Activated effector memory CD4-positive, alpha-beta T cell treated with Interleukin-2 at 50 U/mL for 16 hours (primary cell): ENCODE results near the gene KCNJ1.

Experiments used
- DNase-seq: peaks from one replicate; pipeline ENCODE4 v3.0.0-alpha.2; 2020

KCNJ1 gene

GRCh38 chr11:128867277-128867676 is at the start of gene KCNJ1:
Gene KCNJ1, minus strand, starts transcription at chr11:128867296. Its CDS starts 27,053 bp downstream, at chr11:128840243.
- no peak for DNase-seq

DNA sequence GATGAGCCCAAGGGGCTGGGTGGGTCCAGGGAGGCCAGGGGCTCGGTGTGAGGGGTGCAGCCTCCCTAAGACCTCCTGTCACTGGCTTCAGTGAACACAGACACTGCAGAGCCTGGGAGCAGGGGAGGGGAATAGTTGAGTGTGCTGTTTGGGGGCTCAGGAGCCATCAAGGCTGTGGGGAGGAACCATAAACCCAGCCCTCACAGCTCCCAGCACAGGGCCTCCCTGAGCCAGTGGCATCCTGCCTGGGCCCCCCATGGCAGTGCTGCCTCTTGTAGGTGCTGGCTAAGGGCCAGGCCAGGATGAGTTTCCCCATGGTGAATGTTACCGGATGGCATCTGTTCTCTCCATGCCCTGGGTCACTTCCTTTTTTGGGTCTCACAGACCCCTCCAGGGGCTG is 49.6 kb upstream of the KCNJ1 start:
- DNase-seq = no peak

DNA sequence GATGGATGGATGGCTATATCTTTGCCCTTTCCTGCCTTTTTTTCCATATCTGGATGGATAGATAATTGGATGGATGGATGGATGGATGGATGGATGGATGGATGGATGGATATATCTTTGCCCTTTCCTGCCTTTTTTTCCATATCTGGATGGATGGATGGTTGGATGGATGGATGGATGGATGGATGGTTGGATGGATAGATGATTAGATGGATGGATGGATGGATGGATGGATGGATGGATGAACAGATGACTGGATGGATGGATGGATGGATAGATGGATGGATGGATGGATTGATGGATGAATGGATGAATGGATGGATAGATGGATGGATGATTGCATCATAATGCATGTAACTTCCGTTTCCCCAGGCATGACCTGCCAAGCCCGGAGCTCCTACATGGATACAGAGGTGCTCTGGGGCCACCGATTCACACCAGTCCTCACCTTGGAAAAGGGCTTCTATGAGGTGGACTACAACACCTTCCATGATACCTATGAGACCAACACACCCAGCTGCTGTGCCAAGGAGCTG is 49.0 kb upstream of the KCNJ1 start:
- no peak for DNase-seq

- no peak for DNase-seq
These were observed 48.0 kb upstream of the KCNJ1 start for GRCh38 chr11:128915149-128915521.

DNA sequence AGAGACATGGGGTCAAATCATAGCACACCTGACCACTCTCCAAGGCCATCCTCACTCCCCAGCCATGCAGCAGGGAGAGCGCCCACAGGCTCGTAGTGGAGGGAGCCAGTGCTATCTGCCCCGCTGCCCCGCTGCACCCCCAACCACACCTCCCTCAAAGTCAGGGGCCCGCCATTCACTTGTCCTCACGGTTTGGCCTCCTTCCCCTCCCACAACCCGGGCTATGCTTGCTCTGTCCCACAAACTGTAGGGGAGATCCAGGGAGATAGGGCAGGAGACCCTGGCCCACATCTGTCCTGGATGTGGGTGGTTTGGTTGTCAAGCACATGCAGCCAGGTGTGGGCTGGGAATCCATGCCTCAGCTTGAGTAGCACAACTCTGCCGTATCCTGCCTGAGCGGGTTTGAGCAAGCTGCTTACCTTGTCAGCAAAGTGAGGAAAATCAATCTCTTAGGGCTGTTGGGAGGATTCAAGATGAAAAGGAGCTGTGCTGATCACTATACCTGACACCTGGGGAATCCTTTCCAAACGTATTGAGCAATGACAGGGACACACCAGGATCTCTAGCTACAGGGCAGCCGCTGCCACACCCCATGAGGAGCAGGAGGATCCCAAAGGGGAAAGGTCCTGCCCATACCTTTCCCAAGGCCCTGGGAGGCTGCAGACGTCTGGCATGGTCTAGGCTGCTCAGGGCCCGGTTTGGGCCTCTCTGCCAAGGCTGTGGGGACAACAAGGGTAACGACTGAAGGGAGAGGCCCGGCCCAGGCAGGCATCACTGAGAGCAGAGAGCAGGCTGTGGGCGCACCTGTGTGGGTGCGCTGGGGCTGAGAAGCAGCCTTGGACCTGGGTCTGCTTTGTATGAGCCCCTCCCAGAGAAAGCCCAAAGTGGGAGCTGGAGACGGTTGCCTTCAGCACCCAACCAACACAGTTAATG is 47.4 kb upstream of the KCNJ1 start:
- DNase-seq = no peak

DNA sequence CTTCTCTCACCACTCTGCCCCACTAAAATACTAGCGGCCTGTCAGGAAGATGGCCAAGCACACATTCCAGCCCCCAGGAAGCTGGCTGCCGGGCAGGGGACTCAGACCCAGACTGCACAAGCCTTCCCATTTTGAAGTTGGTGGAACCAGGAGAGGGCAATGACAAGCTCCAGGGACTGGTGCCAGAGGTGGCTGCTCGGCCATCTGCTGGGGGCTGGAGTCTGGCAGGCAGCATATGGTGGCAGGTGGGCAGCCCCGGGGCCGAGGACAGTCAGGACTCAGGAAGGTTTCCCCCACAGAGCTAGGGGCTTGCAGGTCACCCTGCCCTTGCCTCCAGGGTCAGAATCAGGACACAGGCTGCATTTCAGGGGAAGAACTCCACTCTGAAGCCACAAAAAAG is 46.7 kb upstream of the KCNJ1 start:
- no peak for DNase-seq

GRCh38 chr11:128911701-128912100 is 44.6 kb upstream of the KCNJ1 start:
- no peak for DNase-seq

DNA sequence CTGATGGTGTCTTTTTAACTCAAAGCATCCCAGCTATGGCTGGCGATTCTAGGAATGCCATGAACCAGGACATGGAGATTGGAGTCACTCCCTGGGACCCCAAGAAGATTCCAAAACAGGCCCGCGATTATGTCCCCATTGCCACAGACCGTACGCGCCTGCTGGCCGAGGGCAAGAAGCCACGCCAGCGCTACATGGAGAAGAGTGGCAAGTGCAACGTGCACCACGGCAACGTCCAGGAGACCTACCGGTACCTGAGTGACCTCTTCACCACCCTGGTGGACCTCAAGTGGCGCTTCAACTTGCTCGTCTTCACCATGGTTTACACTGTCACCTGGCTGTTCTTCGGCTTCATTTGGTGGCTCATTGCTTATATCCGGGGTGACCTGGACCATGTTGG is 44.1 kb upstream of the KCNJ1 start:
- DNase-seq = no peak

DNA sequence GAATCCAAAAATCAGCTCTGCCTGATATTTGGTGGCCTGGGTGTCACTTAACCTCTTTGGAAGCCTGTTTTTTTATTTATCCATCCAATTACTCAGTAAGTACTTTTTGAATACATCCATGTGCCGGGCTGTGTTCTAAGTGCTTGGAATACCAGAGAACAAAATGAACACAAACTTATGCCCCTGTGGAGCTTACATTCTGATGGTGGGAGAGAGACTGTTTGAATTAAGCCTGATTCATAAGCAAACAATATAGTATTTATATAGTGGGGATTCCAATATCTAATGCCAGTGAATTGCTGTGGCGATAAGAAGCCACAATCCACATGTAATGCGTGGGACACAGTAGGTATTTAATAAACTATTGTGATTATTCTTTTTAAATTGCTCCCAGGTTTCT is 43.5 kb upstream of the KCNJ1 start:
- no peak for DNase-seq

DNA sequence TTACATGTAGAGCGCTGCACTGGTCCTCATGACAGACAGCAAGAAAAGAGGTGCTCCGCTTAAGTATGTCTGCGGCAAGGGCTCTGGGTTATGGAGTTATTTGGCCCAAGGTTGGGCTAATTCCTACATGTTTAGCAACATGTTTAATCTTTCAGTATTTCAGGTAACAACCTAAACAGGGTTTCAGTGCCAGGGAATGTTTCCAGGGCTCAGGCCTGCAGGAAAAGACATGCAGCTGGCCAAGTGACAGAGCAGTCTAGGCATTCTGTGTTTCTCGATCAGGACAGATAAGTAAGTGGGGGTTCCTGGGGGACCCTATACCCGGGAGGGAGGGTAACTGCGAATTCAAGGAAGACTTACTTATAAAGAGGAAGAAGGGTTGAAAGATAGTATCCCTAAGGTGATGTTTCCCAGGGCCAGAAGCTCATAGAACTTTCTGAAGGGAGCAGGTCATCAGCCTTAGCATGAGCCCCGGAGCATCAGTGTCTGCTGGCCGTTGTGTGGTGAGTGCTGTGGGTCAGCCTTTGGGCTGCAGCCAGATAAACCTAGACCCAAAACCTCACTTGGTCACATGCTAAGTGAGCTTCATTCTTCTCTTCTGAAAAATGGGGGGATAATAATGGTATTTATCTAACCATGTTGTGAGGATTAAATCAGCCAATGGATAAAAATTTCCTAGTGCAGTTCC is 42.5 kb upstream of the KCNJ1 start:
- DNase-seq = no peak

DNA sequence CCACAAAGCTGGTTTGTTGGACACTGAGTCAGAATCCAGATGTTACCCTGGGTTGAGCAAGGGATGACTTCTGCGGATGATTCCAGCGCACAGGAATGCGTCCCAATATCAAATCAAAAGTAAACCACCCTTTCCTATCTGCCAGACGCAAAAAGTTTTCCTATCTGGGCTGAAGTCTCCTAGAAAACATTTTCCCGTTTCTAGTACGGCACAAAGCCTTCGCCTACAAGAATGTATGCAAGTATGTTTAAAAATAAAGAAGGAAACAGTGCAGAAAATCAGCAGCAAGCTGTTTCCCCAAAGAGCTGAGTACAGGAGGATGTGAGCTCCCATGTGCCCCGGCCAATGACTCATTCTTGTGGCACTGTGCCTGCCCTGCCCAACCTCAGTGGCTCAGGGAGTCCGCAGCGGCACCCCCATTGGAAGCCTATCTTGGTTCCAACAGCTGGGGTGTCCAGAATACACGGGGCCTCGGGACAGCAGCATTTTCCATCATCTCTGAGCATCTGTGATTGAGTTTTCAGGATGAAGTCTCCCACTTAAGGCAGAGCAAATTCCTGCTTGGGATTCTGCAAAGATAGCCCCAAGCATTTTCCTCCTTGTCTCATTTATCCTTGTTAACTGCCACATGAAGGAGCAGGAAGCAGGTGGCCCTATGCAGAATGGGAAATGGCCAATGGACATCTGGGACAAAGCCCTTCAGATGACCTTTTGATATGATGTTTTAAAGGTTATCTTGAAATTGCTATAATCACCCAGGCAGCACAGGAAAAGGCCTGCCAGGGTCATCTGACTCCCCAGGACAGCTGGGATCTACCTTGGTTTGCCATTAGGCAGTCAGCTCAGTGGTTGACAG is 41.5 kb upstream of the KCNJ1 start:
- no peak for DNase-seq

- no peak for DNase-seq
These were observed 40.5 kb upstream of the KCNJ1 start for GRCh38 chr11:128907585-128907984.

- DNase-seq = no peak
These were observed 39.3 kb upstream of the KCNJ1 start for GRCh38 chr11:128906185-128907050.

DNA sequence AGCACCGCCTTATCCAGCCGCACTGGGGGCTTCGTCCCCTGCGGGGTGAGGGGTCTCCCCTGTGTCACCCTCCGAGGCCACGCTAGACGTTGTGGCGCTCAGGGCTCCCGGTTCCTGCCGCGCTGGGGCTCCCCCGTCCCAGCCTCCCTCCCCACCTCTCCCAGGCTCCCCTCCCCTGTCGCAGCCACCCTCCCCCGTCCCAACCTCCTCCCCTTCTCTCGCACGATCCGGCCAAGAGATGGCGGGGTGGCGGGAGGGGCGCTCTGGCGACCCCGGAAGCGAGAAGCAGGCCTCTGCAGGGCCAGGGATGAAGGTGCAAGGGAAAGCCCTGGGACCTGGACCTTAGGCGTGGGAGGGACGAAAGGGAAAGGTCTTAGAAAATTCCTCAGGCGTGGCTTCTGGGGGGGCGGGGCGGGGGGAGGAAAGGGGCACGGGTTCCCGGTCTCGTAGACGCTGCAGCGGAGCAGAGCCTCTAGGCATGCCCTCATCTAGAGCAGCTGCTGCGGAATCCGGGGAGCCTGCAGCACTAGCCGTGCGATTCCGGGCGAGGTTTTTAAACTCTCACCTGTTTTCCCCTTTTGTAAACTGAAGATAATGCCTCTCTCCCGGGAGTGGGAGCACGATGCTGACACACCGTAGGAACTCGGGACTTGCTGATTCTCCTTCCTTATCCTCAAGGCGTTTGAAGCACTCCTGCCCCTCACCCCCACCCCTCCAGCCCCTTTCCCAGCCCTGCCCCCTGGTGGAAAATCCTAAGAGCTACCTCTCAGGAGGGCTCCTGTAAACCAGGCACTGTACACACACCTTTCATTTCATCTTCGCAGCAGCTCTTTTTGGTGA is 38.5 kb upstream of the KCNJ1 start:
- DNase-seq = peak; percentile 24

- DNase-seq = no peak
These were observed 37.7 kb upstream of the KCNJ1 start for GRCh38 chr11:128904656-128905344.

DNA sequence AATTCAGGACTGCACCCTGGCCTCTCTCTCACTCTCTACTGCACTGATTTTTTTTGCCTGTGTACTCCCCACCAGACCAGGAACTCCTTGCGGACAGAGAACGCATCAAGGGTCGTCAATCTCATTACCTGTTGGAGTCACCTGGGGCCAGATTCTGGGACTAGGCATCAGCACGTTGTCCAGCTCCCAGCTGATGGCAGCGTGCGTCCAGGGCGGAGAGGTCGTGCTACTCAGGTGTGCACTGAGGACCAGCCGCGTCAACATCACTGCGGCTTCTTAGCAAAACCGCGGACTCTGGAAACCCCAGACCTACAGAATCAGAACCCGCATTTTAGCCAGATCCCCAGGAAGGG is 37.2 kb upstream of the KCNJ1 start:
- no peak for DNase-seq

DNA sequence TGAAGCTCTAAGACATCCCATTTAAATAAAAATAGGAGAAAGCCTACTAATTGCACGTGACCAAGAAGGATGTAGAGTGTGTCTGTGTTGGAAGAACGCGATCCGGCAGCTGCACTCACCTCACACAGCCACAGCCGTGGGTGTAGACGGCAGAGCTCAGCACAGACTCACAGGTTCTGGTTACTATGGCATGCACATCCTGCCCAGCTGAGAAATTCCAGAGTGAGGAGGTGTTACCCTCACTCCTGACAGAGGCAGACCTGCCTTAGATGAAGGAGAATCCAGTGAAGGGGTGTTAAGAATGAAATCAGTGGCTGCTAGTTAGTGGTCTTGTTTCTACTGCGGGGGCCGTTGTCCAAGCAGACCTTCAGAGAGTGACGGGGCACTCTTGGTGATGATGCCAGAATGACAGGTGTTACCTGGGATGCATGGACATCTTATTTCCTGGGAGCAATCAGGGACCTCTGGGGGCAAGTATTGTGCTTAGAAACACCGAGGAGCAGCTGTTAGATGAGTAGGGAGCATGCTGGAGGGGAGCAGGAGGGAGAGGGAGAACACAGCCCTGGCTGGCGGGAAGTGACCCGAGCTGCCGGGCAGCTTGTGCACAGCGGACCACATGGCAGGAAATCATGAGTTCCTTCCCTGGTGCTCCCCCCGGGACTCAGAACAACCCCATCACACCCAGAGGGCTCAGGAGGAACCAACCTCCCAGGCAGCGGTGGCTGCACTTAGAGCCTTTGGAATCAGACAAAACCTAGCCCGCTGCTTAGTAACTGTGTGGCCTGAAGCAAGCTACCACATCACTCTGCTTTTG is 36.4 kb upstream of the KCNJ1 start:
- no peak for DNase-seq

DNA sequence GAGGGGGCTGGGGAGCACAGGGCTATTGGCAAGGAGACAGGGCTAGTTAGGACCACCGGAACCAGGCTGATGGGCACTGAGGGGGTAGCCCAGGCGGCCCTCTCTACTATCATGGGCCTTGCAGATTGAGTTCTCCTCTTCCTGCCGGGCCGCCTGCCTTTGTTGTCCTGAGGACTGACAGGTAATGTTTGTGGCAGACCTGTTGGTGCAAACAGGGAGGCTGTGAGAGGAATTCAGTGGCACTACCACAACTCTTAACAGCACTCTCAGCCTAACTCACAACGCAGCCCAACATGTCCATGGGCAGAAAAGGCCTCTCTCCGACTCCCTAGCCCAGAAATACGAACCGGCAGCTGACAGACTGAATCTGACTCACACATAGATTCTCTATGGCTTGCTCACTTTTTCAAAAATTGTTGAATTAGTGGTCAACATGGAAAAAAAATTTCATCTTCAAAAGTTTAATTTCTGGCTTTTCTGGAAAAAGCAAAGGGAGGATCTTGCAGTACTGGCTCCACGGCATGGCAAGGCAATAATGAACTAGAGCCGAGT is 35.5 kb upstream of the KCNJ1 start:
- DNase-seq = no peak
